Measurements from ENCODE around the gene NIPAL1.

GRCh38 chr4:48011722-48012121 lies 4.8 kb upstream of the NIPAL1 start:
- TF ChIP-seq TEAD4 (IDR thresholded peaks at IDR 0.05) (no peak), EGR1 (IDR thresholded peaks at IDR 0.05) (no peak), USF1 (IDR thresholded peaks at IDR 0.05) (no peak), CEBPB (IDR thresholded peaks at IDR 0.05) (no peak), TAF1 (IDR thresholded peaks at IDR 0.05; ENCODE audit: low read depth) (no peak), REST (IDR thresholded peaks at IDR 0.05; ENCODE audit: low read depth) (no peak), EP300 (IDR thresholded peaks at IDR 0.05; ENCODE audit: borderline replicate concordance) (no peak), ZBTB7A (IDR thresholded peaks at IDR 0.05; ENCODE audit: low read depth) (no peak), RAD21 (IDR thresholded peaks at IDR 0.05; ENCODE audit: low read depth) (no peak), TCF12 (IDR thresholded peaks at IDR 0.05; ENCODE audit: low read depth) (no peak), CREB1 (IDR thresholded peaks at IDR 0.05; ENCODE audit: low read depth) (no peak)

Measured in Ishikawa (cell line).